Mesenchymal stem cell (in vitro differentiated cells and primary cell): ENCODE data around the gene GALNT2.
A peak's percentile ranks its signal among the peaks of the same experiment; 100 is the strongest.

Experiments used
- DNase-seq: peaks from one replicate; pipeline ENCODE4 v3.0.0-alpha.2; 2013
- H2AFZ ChIP-seq: one replicate; pipeline ENCODE4 v1.6.1; 2013; ENCODE audit warnings: low read depth, mild to moderate bottlenecking, control low read depth, inconsistent platforms, low read length, moderate library complexity
- H2AK5ac ChIP-seq: 2 replicates; pipeline ENCODE4 v1.6.1; 2013; ENCODE audit warnings: low read length, moderate library complexity, mild to moderate bottlenecking, inconsistent platforms; ENCODE audit not compliant: severe bottlenecking
- H2BK120ac ChIP-seq: one replicate; pipeline ENCODE4 v1.6.1; 2013; ENCODE audit warnings: low read depth, mild to moderate bottlenecking, inconsistent platforms, low read length, moderate library complexity
- H2BK12ac ChIP-seq, 2 experiments: one replicate each; pipeline ENCODE4 v1.6.1; 2013; ENCODE audit warnings: inconsistent platforms in 2 of 2, low read length in 2 of 2, mild to moderate bottlenecking in 2 of 2, moderate library complexity in 2 of 2, control low read depth in 1 of 2
- H2BK15ac ChIP-seq: one replicate; pipeline ENCODE4 v1.6.1; 2013; ENCODE audit warnings: mild to moderate bottlenecking, low read depth, inconsistent platforms; ENCODE audit not compliant: poor library complexity, severe bottlenecking
- H2BK5ac ChIP-seq: 2 replicates; pipeline ENCODE4 v1.6.1; 2013; ENCODE audit warnings: low read depth, mild to moderate bottlenecking, low read length, control low read depth, inconsistent platforms; ENCODE audit not compliant: poor library complexity, severe bottlenecking
- H3K14ac ChIP-seq, 2 experiments: one replicate each; pipeline ENCODE4 v1.6.1; 2013; ENCODE audit warnings: inconsistent platforms in 2 of 2, low read length in 2 of 2, control low read depth in 1 of 2, mild to moderate bottlenecking in 1 of 2, moderate library complexity in 1 of 2
- H3K18ac ChIP-seq, 2 experiments: one replicate each; pipeline ENCODE4 v1.6.1; 2013; ENCODE audit warnings: inconsistent platforms in 2 of 2, low read length in 2 of 2, control low read depth in 1 of 2, low read depth in 1 of 2, mild to moderate bottlenecking in 1 of 2
- H3K23ac ChIP-seq, 2 experiments: one replicate each; pipeline ENCODE4 v1.6.1; 2013; ENCODE audit warnings: inconsistent platforms in 2 of 2, low read length in 2 of 2, mild to moderate bottlenecking in 2 of 2, moderate library complexity in 2 of 2, control low read depth in 1 of 2
- H3K27ac ChIP-seq: 2 replicates; pipeline ENCODE4 v1.5.1; 2013; ENCODE audit warnings: mild to moderate bottlenecking, moderate library complexity, low read length, control low read depth, inconsistent platforms; ENCODE audit not compliant: poor library complexity, severe bottlenecking
- H3K27me3 ChIP-seq, 2 experiments: 2 replicates each; pipeline versions ENCODE4 v1.6.1 to v1.7.0; 2013; ENCODE audit warnings: low read length in 2 of 2, mild to moderate bottlenecking in 2 of 2, moderate library complexity in 2 of 2, control low read depth in 1 of 2, inconsistent platforms in 1 of 2; ENCODE audit not compliant: control insufficient read depth in 1 of 2, insufficient read depth in 1 of 2
- H3K36me3 ChIP-seq, 2 experiments: 2 replicates each; pipeline versions ENCODE4 v1.6.1 to v1.7.0; 2013; ENCODE audit warnings: low read length in 2 of 2, control low read depth in 1 of 2, inconsistent platforms in 1 of 2, low read depth in 1 of 2, mild to moderate bottlenecking in 1 of 2; ENCODE audit not compliant: insufficient read depth in 2 of 2, control insufficient read depth in 1 of 2
- H3K4ac ChIP-seq, 2 experiments: one replicate each; pipeline ENCODE4 v1.6.1; 2013; ENCODE audit warnings: inconsistent platforms in 2 of 2, low read length in 2 of 2, mild to moderate bottlenecking in 2 of 2, moderate library complexity in 2 of 2, control low read depth in 1 of 2, low read depth in 1 of 2
- H3K4me1 ChIP-seq: 2 replicates; pipeline ENCODE4 v1.6.1; 2013; ENCODE audit warnings: low read depth, low read length, control low read depth; ENCODE audit not compliant: control insufficient read depth, insufficient read depth
- H3K4me2 ChIP-seq: 2 replicates; pipeline ENCODE4 v1.6.1; 2013; ENCODE audit warnings: low read length, mild to moderate bottlenecking, inconsistent platforms; ENCODE audit not compliant: poor library complexity, severe bottlenecking
- H3K4me3 ChIP-seq, 2 experiments: 2 replicates each; pipeline versions ENCODE4 v1.5.1 to v1.7.0; 2013; ENCODE audit warnings: low read length in 2 of 2, mild to moderate bottlenecking in 2 of 2, control low read depth in 1 of 2, low read depth in 1 of 2; ENCODE audit not compliant: insufficient read depth in 1 of 2
- H3K79me1 ChIP-seq: replicated peaks from 2 replicates; pipeline ENCODE4 v1.6.1; 2013; ENCODE audit warnings: mild to moderate bottlenecking, control low read depth, low read length, inconsistent platforms; ENCODE audit not compliant: poor library complexity, severe bottlenecking
- H3K9ac ChIP-seq: 2 replicates; pipeline ENCODE4 v1.7.0; 2013; ENCODE audit warnings: mild to moderate bottlenecking, low read length, moderate library complexity
- H3K9me3 ChIP-seq: 2 replicates; pipeline ENCODE4 v1.7.0; 2013; ENCODE audit warnings: mild to moderate bottlenecking, low read length; ENCODE audit not compliant: control insufficient read depth
- H4K8ac ChIP-seq: one replicate; pipeline ENCODE4 v1.6.1; 2013; ENCODE audit warnings: inconsistent platforms, mild to moderate bottlenecking, low read length, moderate library complexity
- H4K91ac ChIP-seq: one replicate; pipeline ENCODE4 v1.6.1; 2013; ENCODE audit warnings: mild to moderate bottlenecking, low read length, inconsistent platforms
- WGBS: methylation state at CpG from one replicate; pipeline ENCODE4 v1.1.7; 2013; ENCODE audit warnings: mixed read lengths; 5-methylcytosine and 5-hydroxymethylcytosine counted together

Gene GALNT2

GRCh38 chr1:230068952-230069684 is 2.1 kb downstream of the GALNT2 start:
- Histone ChIP-seq H2AFZ (no peak overlapping the region), H3K9ac (peak overlapping the region; percentile 93)

DNA sequence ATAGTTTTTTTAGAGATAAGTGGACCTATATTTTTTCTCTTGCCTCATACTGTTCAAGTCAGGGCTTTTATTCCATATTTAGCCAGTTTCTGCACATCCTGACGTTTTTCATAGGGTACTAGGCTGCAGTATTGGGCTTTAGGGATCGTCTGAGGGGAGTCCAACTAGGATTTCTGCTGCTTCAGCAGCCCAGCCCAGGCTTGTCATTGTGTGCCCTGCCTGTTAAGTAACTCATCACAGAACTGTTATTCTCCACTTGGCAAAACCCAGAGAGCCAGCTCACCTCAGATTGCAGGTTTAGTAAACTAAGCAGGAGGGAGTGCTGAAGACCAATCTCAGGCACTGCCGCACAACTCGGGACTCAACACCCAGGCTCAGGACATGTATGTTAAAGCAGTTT is 2.8 kb downstream of the GALNT2 start:
- Histone ChIP-seq H3K9ac (no peak overlapping the region), H3K4ac (no peak overlapping the region), H4K8ac (no peak overlapping the region), H2BK12ac (no peak overlapping the region), H2AFZ (no peak overlapping the region), H3K27ac (no peak overlapping the region), H3K4me2 (no peak overlapping the region), H3K27me3 (no peaks in the 10 kb centered on the region), H3K9me3 (no peaks in the 10 kb centered on the region), H3K18ac (no peak overlapping the region), H2BK5ac (no peak overlapping the region), H2BK120ac (no peak overlapping the region), H2AK5ac (no peak overlapping the region), H3K23ac (no peak overlapping the region), H3K79me1 (peaks cover 12% of the 10 kb centered on the region), H3K4me1 (peaks cover 24% of the 10 kb centered on the region), H2BK15ac (no peak overlapping the region), H4K91ac (no peak overlapping the region), H3K4me3 (no peak overlapping the region), H3K36me3 (no peaks in the 10 kb centered on the region), H3K14ac (no peak overlapping the region)
- WGBS, result 87% methylated on average over 3 of the region's 4 CpGs
- DNase-seq, result no peak

More at GRCh38 chr1:230068952-230069684, 2.1 kb downstream of the GALNT2 start:
- Histone ChIP-seq H2BK15ac (no peak overlapping the region), H2BK12ac (no peak overlapping the region), H3K36me3 (no peaks in the 10 kb centered on the region), H3K79me1 (peaks cover 10% of the 10 kb centered on the region), H3K27ac (peak overlapping the region; percentile 1), H4K91ac (no peak overlapping the region), H2BK120ac (no peak overlapping the region), H3K23ac (peak overlapping the region in 1 of 2 experiments; percentile 50), H3K9me3 (no peaks in the 10 kb centered on the region), H3K27me3 (no peaks in the 10 kb centered on the region), H3K4me2 (peak overlapping the region; percentile 89), H4K8ac (no peak overlapping the region), H3K4me3 (peak overlapping the region; percentile 26 to 94), H2AK5ac (no peak overlapping the region), H3K14ac (no peak overlapping the region), H2BK5ac (no peak overlapping the region), H3K4ac (peak overlapping the region in 1 of 2 experiments; percentile 4), H3K4me1 (peaks cover 21% of the 10 kb centered on the region), H3K18ac (no peak overlapping the region)
- 39% methylated on average over 10 of the region's 13 CpGs for WGBS
- DNase-seq, result peak; percentile 58

- Histone ChIP-seq H2BK120ac (no peak overlapping the region), H2BK15ac (no peak overlapping the region), H3K79me1 (peaks cover 12% of the 10 kb centered on the region), H3K23ac (no peak overlapping the region), H3K9ac (no peak overlapping the region), H3K4me1 (peaks cover 24% of the 10 kb centered on the region), H3K36me3 (no peaks in the 10 kb centered on the region), H3K18ac (peak overlapping the region in 1 of 2 experiments; percentile 23), H4K8ac (no peak overlapping the region), H3K4me3 (no peak overlapping the region), H3K14ac (no peak overlapping the region), H2AK5ac (no peak overlapping the region), H3K27ac (no peak overlapping the region), H3K4me2 (no peak overlapping the region), H3K27me3 (no peaks in the 10 kb centered on the region), H3K9me3 (no peaks in the 10 kb centered on the region), H2AFZ (no peak overlapping the region), H4K91ac (no peak overlapping the region), H3K4ac (no peak overlapping the region), H2BK12ac (no peak overlapping the region), H2BK5ac (no peak overlapping the region)
- 98% methylated on average over 13 of the region's 14 CpGs for WGBS
- DNase-seq, result no peak
Measured at GRCh38 chr1:230070321-230071208, 3.5 kb downstream of the GALNT2 start.

DNA sequence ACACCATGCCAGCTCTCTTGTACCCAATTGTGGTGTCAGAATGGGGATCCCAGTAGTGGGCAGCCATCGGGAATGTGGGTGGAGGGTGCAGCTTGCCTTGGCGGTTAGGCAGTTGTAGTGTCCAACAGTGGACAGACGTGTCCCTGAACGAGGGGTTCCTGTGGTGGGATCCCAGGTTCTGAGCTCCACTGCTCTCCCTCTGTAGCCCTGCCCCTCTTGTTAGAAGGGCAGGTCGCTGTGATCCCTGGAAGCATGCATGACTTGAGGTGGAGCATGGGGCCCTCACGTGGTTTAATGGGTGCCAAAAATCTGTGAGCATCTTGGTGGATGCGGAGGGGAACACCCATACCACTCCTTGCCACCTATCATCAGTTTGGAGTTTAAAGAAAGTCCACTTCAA is 4.3 kb downstream of the GALNT2 start:
- no peak overlapping the region for H3K4ac ChIP-seq
- peak overlapping the region in 1 of 2 experiments; percentile 52 for H2BK12ac ChIP-seq
- peak overlapping the region; percentile 62 for H2AK5ac ChIP-seq
- H3K27ac ChIP-seq, result no peak overlapping the region
- peak overlapping the region; percentile 47 to 83 for H3K18ac ChIP-seq
- H2BK5ac ChIP-seq, result no peak overlapping the region
- H3K9me3 ChIP-seq, result no peaks in the 10 kb centered on the region
- H3K14ac ChIP-seq, result peak overlapping the region in 1 of 2 experiments; percentile 64
- WGBS, result 99% methylated on average over 6 of the region's 7 CpGs
- DNase-seq, result no peak
- no peak overlapping the region for H2BK15ac ChIP-seq
- no peak overlapping the region for H4K8ac ChIP-seq
- peak overlapping the region in 1 of 2 experiments; percentile 81 for H3K23ac ChIP-seq
- peaks cover 0 to 2% of the 10 kb centered on the region in 2 experiments for H3K36me3 ChIP-seq
- no peak overlapping the region for H4K91ac ChIP-seq
- H2BK120ac ChIP-seq, result no peak overlapping the region
- H2AFZ ChIP-seq, result no peak overlapping the region
- H3K9ac ChIP-seq, result no peak overlapping the region
- H3K4me2 ChIP-seq, result no peak overlapping the region
- H3K4me1 ChIP-seq, result peaks cover 24% of the 10 kb centered on the region
- H3K79me1 ChIP-seq, result peaks cover 16% of the 10 kb centered on the region
- H3K27me3 ChIP-seq, result no peaks in the 10 kb centered on the region
- H3K4me3 ChIP-seq, result no peak overlapping the region
